Thyroid gland (tissue), 4 donors: ENCODE measurements around the gene SLC35F1. TPM values are rescaled to one million over a fixed set of nuclear protein-coding genes. Genes with fewer than 3 reads are reported as not detected.

ENCODE experiments used
- DNase-seq, 2 donors: peaks; one replicate each; pipeline ENCODE4 v3.0.0-alpha.2; 2019
- H3K27ac ChIP-seq, 3 donors: fragments of 200-600 bp; sonication (generic); 1 replicate in 2 of 3; 2 replicates in 1 of 3; pipeline ENCODE4 v1.5.1; 2016 to 2019; ENCODE audit warnings: mild to moderate bottlenecking in 1 of 3, moderate library complexity in 1 of 3
- H3K27me3 ChIP-seq: fragments of 200-600 bp; sonication (generic); one replicate; pipeline ENCODE4 v1.5.1; 2019
- H3K36me3 ChIP-seq, 2 donors: fragments of 200-600 bp; sonication (generic); one replicate each; pipeline ENCODE4 v1.5.1; 2016 to 2019
- H3K4me1 ChIP-seq, 2 donors: fragments of 200-600 bp; sonication (generic); one replicate each; pipeline ENCODE4 v1.5.1; 2017 to 2019
- H3K4me3 ChIP-seq, 3 donors: fragments of 200-600 bp; sonication (generic); replicated peaks in 1 of 3; 1 replicate in 2 of 3; 2 replicates in 1 of 3; pipeline ENCODE4 v1.5.1; 2016; ENCODE audit warnings: mild to moderate bottlenecking in 1 of 3
- H3K9me3 ChIP-seq: fragments of 200-600 bp; sonication (generic); one replicate; pipeline ENCODE4 v1.5.1; 2017
- POLR2A ChIP-seq, 2 donors: fragments of 450-650 bp; IDR thresholded peaks; one replicate each; pipeline ENCODE4 v1.6.1; 2017; ENCODE audit warnings: antibody characterized with exemption in 2 of 2, mild to moderate bottlenecking in 2 of 2, moderate library complexity in 1 of 2
- WGBS, 2 donors: methylation state at CpG; one replicate each; pipeline ENCODE4 v1.1.5; 2017; 5-methylcytosine and 5-hydroxymethylcytosine counted together
- intact Hi-C: fragments of 100-400 bp; cut with DNase I; formaldehyde crosslinking; loops from one replicate; pipeline ENCODE4 v1.15.1; 2023
- total RNA-seq, 4 donors: library from RNA; depleted of rRNA; stranded (reverse); fragments of >200 nt; gene quantifications; one replicate each; pipeline ENCODE4 v1.2.3, GENCODE V29; 2016
- TF ChIP-seq, protein P1 (sequence below), 6 experiments: fragments of 200-600 bp in 3 of 6; fragments of 450-650 bp in 3 of 6; sonication (generic) in 3 of 6; IDR thresholded peaks; one replicate each; pipeline ENCODE4 v1.5.1; 2016 to 2019; ENCODE audit warnings: antibody characterized with exemption in 6 of 6, mild to moderate bottlenecking in 2 of 6, inconsistent platforms in 1 of 6, moderate library complexity in 1 of 6

SLC35F1 gene
- total RNA-seq, 4 donors from 2014 or later, result 0.54 to 5.5 (median 1.4) TPM

- Histone ChIP-seq H3K36me3 (no peaks in the 10 kb centered on the region), H3K9me3 (no peaks in the 10 kb centered on the region), H3K27me3 (no peaks in the 10 kb centered on the region), H3K4me3 (no peak overlapping the region), H3K27ac (no peak overlapping the region), H3K4me1 (no peaks in the 10 kb centered on the region)
- no peak for DNase-seq
- 43 to 47% methylated on average over 1 of the region's 1 CpG for WGBS, 2 donors
- TF ChIP-seq POLR2A (IDR thresholded peaks at IDR 0.05), result no peak
- TF ChIP-seq, protein P1, sequence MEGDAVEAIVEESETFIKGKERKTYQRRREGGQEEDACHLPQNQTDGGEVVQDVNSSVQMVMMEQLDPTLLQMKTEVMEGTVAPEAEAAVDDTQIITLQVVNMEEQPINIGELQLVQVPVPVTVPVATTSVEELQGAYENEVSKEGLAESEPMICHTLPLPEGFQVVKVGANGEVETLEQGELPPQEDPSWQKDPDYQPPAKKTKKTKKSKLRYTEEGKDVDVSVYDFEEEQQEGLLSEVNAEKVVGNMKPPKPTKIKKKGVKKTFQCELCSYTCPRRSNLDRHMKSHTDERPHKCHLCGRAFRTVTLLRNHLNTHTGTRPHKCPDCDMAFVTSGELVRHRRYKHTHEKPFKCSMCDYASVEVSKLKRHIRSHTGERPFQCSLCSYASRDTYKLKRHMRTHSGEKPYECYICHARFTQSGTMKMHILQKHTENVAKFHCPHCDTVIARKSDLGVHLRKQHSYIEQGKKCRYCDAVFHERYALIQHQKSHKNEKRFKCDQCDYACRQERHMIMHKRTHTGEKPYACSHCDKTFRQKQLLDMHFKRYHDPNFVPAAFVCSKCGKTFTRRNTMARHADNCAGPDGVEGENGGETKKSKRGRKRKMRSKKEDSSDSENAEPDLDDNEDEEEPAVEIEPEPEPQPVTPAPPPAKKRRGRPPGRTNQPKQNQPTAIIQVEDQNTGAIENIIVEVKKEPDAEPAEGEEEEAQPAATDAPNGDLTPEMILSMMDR (IDR thresholded peaks at IDR 0.05), result no peak
- intact Hi-C loops, result no loop called here
Measured at GRCh38 chr6:117880824-117881223, 26.2 kb upstream of the SLC35F1 start.

DNA sequence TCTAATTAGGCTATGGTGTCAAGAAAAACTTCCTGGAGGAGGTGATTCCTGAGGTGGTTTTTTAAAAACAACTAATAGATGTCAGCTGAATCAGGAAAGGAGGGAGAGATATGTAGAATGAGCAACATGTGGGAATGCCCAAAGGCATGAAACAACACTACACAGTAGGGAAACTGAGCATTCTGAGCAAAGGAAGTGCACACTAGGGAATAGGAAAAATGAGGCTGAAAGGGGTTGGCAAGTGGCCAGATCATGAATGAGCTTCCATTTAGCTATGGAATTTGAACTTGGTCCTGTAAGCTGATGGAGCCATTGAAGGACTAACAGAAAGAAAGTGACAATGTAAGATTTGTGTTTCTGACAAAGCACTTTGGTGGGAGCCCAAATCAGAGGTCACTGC, 16.9 kb upstream of the SLC35F1 start:
- intact Hi-C loops, result no loop called here
- Histone ChIP-seq H3K27ac (no peak overlapping the region), H3K4me3 (no peak overlapping the region), H3K36me3 (no peaks in the 10 kb centered on the region), H3K4me1 (no peaks in the 10 kb centered on the region), H3K9me3 (no peaks in the 10 kb centered on the region), H3K27me3 (no peaks in the 10 kb centered on the region)
- no peak for DNase-seq
- TF ChIP-seq POLR2A (IDR thresholded peaks at IDR 0.05), result no peak
- TF ChIP-seq, protein P1 (IDR thresholded peaks at IDR 0.05), result no peak

GRCh38 chr6:117906507-117906957, 532 bp upstream of the SLC35F1 start:
- 6 to 8% methylated on average over 13 to 14 of the region's 14 CpGs for WGBS, 2 donors
- TF ChIP-seq POLR2A (IDR thresholded peaks at IDR 0.05), result no peak
- TF ChIP-seq, protein P1 (IDR thresholded peaks at IDR 0.05), result no peak
- no peaks in the 10 kb centered on the region for H3K9me3 ChIP-seq
- no peaks in the 10 kb centered on the region for H3K36me3 ChIP-seq
- H3K27ac ChIP-seq, result no peak overlapping the region
- peaks cover 5 to 16% of the 10 kb centered on the region in 2 donors for H3K4me1 ChIP-seq
- H3K4me3 ChIP-seq, result peak overlapping the region in 1 of 3 donors; percentile 53
- DNase-seq, result no peak
- intact Hi-C loops, result no loop called here
- H3K27me3 ChIP-seq, result no peaks in the 10 kb centered on the region

- WGBS, 2 donors, result 0 to 2% methylated on average over 13 to 18 of the region's 81 CpGs
- Histone ChIP-seq H3K4me1 (peaks cover 5 to 16% of the 10 kb centered on the region in 2 donors), H3K4me3 (peak overlapping the region; percentile 36 to 53 (median 48)), H3K36me3 (no peaks in the 10 kb centered on the region), H3K9me3 (no peaks in the 10 kb centered on the region), H3K27ac (no peak overlapping the region), H3K27me3 (no peaks in the 10 kb centered on the region)
- TF ChIP-seq, protein P1 (IDR thresholded peaks at IDR 0.05), result no peak
- no peak for TF ChIP-seq POLR2A (IDR thresholded peaks at IDR 0.05)
- peak; percentile 30 to 33 for DNase-seq
- intact Hi-C loops, result no loop called here
Measured at GRCh38 chr6:117907601-117908245, 659 bp downstream of the SLC35F1 start.

DNA sequence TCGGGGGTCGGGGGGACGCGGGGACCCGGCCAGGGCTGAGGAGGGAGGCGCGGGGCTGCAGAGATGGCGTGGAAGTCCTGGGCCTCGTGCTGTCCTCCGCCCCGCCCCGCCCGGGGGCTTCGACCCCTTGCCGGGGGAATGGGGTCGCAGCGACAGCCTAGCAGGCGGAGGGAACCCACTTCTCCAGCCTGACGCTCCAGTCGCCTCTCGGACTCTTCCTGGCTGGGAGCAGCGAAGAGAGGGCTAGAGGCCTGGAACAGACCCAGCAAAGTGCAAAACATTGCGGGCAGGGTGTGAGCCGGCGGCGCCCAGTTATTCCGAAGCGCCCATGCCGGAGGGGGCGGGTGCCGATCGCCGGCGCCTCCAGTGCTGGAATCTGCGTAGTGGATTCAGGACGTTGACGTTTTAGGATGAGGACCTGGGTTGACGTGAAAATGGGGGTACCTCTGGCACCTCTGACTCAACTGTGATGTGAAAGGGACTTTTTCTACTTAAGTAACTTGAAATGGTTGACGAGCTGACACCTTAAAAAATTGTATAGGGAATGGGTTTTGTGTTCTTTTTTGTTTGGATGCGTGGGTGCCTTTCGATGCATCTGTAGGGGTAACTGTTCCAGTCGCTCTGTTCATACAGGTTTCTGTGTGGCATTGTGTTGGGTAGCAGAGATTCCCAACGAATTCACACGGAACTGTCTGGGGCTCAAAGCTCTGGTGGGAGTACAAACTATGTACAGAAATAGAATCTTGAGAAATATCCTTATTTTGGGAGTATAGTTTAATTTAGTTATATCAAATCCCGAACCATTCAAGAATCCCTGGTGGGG, 1.4 kb downstream of the SLC35F1 start:
- H3K4me1 ChIP-seq, result peaks cover 5 to 16% of the 10 kb centered on the region in 2 donors
- TF ChIP-seq, protein P1 (IDR thresholded peaks at IDR 0.05), result no peak
- TF ChIP-seq POLR2A (IDR thresholded peaks at IDR 0.05), result no peak
- WGBS, 2 donors, result 12 to 15% methylated on average over 24 to 29 of the region's 45 CpGs
- no peaks in the 10 kb centered on the region for H3K36me3 ChIP-seq
- no peaks in the 10 kb centered on the region for H3K27me3 ChIP-seq
- intact Hi-C loops, result no loop called here
- peak overlapping the region in 2 of 3 donors; percentile 26 to 53 for H3K4me3 ChIP-seq
- H3K27ac ChIP-seq, result no peak overlapping the region
- H3K9me3 ChIP-seq, result no peaks in the 10 kb centered on the region
- DNase-seq, result peak; percentile 27 to 33
